ENCODE data around the gene KCNIP1. TPM values are rescaled to one million over a fixed set of nuclear protein-coding genes. Genes with fewer than 3 reads are reported as not detected.

The KCNIP1 gene
- total RNA-seq, 1 experiment from 2014 or later = 0.27 TPM

DNA sequence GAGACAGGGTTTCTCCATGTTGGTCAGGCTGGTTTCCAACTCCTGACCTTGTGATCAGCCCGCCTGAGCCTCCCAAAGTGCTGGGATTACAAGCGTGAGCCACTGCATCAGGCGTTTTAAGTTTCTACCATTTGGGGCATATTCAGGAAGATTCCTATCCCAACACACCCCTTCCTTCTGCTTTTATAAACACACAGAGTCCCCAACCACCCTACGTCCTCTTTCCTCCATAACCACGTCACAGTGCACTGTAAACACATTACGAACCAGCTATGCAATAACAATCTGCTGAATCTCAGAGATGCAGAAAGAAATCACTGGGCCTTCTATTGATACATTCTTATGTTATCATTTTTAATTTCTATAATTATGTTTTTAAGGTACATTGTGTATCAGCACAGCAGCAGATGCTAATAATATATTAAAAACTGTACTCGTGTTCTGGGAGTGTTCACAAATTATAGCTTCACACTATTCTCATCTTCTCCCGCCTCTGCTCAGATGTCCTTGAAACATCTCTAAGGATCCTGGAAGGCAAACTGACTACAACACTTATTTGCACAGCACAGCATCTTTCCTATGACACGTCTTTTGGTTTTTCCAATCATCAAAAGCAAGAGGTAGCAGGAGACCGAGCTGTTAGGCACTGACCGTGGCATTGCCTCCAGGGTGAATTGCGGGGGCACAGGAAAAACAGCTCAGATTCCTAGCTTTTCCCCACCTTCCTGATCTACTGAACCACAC is 60.2 kb downstream of the KCNIP1 start:
- DNase-seq (ENCODE audit: low read depth) = no peak

DNA sequence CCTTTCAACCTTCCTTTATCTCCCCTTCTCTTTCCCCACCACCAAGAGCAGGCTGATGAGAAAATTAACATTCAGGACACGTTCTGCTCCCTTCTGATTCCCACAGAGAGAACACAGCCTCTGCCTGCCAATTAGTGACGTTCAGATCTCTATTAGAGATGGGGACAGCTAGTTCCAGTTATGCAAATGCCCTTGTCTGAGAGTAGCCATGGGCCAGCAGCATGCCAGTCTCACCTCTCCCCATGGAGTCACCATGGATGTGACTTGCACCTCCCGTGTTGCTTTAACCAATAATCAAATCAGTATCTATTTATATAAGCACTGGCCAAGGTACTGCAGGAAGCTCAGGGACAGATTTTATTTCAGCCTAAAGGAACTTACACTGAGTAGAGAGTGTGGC is 61.3 kb downstream of the KCNIP1 start:
- no peak for DNase-seq (ENCODE audit: low read depth)

DNA sequence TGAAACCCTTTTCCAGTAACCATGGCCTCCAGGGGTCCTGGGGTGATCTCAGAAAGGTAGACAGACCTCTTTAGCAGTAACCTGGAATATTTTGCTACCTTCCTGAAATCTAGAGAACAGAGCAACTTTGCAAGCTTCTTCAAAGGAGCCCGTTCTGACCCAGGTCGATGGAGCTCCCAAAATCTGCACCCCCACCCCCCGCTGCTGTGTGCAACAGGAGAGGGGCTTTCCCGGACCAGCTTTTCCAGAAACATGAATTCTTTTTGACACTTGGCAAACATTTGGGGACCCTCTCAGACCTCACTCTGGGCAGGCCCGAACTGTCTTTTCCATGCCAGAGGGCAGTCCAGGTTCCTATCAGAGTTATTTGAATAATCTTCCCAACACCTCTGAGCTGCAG is 65.3 kb downstream of the KCNIP1 start:
- DNase-seq (ENCODE audit: low read depth) = no peak

DNA sequence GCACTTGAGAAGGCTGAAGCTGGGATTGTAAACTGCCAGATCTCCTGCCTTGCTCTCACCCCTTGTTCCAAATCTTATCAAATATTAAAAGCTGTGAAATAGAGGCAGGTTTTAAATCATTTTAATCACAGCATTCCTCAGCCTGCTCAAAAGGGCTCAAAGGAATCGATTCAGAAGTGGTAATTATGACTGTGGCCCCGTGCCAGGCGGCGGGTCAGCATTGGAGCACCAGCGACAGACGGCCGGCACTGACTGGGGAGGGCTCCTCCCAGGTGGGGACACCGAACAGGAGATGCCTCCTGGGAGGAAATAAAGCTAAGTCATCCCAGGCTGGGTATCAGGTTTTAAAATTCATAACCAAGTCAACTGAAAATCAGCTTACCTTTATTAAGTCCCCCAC is 66.7 kb downstream of the KCNIP1 start:
- DNase-seq (ENCODE audit: low read depth) = no peak

DNA sequence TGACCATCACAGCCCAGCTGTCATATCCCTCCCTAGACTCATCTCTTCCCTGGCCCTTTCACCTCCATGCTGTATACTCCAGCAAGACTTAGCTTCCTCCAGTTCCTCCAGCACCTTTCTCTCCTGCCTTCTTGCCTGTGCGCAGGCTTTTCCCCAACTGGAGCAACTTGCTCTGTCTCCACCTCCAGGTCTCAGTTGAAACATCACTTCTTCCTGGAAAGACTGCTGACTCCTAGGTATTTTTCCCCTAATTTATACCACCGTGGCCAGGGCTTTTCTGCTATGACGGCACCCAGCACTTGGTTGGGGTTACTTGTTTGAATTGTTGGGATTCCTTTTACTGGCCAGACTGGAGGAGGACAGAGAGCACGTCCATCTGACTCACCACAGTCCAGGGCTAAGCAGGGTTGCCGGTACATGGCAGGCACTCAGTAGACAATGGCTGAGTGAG is 67.5 kb downstream of the KCNIP1 start:
- peak; percentile 93 for DNase-seq (ENCODE audit: low read depth)

DNA sequence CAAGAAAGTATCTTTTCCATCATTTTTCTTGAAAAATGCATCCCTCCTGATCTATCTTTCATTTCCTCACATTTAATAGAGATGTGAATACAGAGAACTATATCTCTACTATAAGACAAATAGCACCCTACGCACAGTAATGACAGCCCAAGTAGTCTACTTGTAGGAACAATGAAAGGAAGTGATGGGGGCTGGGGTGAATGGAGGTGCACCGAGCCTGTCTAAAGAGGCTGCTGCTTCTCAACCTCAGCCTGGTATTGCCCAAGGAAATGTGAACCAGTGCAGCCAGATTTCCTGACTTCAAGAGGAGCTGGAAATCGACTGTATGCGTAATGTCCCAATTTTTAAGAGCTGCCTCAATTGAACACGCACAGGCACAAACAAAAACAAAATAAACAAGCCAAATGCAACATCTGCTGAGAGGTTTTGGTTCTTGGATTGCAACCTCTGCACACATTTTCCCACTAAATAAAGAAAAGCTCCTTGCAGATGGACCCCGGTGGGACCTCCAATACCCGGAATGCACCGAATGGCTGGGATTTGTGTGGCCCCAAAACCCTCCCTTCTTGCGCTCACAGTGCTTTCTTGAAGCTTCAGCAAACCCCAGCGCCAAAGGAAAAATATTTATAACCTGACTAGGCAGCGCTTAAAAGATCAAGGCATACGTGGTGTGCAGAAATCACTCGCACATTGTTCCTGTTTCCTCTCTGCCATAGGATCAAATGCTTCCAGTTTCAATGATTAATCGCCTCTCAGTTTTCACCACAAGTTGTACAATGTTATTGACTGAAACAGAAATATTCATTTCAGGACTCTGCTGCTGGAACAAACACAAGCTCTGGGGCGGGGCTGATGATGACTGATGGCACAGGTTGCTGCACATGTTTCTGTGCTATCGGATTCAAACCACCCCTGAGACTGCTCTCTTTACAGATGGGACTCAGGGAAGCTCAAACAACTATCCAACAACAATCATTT is 68.3 kb downstream of the KCNIP1 start:
- peak; percentile 40 for DNase-seq (ENCODE audit: low read depth)

DNA sequence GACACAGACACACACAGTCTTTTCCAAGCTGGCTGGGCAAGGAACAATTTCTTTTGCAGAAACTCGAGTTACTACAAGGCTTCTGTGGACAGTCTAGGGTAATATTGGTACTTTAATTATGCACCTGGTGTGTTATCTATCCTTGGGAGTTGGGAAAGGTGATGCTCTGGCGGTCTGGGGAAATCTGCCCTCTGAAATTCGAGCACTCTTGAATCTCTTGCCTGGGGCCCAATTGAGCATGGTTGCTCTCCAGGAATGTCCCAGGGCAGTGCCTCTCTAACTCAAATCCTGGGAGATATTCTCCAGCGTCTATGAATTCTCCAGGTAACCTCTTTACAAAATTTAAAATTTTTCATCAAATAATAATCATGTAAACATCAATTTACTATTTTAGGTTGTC is 69.3 kb downstream of the KCNIP1 start:
- no peak for DNase-seq (ENCODE audit: low read depth)

DNA sequence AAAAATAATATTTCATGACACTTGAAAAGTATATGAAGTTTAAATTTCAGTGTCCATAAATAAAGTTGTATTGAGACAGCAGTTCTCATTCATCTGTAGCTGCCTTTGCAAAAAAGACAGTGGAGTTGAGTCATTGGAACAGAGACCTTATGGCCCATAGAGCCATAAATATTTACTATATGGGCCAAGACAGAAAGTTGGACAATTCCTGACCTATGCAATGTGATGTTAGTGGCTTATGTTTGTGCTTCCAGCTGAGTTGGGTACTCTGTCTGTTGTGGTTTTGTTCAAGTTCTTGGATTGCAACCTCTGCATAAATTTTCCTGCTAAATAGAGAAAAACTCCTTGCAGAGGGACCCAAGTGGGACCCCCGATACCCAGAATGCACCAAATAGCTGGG is 69.8 kb downstream of the KCNIP1 start:
- no peak for DNase-seq (ENCODE audit: low read depth)

DNA sequence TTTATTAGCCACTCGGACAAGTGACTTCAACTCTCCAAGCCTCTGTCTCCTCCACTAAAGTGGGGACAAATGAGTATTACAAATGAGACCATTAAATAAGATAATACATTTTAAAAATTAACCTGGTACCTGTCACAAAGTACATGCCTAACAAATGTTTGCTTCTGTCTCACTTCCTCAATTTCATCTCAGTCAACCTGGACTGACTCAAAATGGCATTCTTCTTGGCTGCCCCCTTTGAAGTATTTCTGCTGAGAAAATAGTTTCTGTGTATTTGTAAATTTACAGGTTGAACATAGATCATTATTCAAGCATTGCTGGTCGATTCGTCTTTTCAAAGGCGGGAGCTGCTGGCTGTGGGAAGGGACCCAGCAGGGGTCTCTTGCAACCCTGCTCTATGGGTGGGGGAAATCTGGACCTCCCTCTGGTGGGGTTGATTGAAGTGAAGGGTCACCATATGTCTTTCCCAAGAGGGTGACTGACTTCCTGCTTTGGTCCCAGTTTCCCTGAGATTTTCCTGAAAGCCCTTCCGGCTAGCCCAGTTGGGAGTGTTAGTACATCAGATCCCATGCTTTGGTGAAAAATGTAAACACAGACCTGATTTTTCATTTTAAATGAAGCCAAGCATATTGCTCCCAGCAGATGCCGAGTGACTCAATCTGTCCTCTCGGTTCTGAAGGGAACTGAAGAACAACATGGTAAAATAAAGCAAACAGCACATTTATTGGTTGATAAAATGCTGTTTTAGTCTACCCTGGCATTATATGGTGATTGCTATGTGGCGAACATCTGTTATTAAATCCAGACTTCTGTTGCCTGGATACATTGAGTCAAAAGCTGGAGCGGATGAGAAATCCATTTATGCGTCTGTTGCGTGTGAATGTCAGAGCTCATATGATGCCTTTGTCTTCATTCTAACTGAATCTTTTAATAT is 73.0 kb downstream of the KCNIP1 start:
- DNase-seq (ENCODE audit: low read depth) = no peak

DNA sequence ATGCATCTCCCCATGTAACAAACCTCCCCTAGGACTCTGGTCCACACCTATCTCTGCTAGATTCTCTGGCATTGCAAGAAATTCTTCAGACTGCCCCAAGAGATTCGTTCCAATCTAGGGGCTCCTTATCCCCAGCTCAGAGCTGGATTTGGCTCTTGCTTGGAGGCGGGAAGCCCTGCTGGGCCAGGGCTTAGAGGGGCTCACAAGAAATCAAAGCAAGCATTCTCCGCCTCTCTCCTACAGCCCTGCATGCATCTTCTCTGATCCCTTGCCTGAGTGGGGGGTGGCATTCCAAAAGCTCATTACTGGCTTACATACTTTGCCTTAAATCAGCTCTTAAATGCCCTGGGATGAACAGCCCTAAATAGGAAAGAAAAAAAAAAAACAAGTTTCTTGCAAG is 75.8 kb downstream of the KCNIP1 start:
- no peak for DNase-seq (ENCODE audit: low read depth)

DNA sequence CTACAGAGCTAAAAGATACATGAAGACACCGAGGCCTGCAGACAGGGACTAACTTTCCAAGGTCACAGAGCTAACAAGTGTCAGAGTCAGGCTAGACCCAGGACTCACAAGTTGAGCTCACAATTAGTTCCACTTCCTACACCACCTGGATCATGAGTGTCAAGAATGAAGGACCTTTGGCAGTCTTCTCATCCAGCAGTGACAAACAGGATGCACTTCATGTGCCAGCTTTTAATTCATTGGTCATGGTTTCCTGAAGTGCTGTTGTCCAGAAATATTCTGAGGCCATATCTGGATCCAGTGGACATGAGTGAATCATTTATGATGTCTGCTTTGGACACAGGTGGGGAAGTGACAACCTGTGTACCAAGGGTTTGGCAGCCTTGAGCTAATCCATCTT is 77.4 kb downstream of the KCNIP1 start:
- DNase-seq (ENCODE audit: low read depth) = no peak

DNA sequence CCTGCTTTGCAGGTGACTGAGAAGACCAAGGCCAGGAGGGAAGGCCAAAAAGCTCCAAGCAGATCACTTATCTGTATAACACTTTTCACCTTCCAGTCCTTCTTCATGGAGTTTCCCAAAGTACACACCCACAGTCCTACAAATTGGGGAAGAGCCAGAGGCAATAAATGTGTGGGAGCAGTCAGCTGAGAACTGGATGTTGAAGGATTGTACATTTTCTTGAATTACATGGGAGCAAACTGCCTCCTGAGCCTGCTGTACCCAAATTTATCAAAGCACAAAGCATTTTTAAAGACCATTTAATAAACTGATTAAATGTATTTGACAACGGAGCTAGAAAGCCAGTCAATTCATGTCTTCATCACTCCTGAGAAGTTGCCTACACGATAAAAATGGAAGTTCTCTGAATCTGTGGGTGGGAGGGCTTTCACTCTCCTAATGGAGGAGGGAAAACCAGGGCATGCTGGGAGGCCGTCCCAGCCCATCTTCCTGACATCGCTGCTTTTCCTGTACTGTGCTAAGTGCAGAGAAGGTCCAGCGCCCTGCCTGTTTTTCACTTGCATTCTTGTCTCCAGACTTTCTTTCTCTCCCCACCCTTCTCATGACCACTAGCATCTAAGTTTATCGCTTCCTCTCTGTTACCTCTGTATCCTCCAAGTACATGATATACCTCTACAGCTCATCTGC is 79.0 kb downstream of the KCNIP1 start:
- DNase-seq (ENCODE audit: low read depth) = no peak

DNA sequence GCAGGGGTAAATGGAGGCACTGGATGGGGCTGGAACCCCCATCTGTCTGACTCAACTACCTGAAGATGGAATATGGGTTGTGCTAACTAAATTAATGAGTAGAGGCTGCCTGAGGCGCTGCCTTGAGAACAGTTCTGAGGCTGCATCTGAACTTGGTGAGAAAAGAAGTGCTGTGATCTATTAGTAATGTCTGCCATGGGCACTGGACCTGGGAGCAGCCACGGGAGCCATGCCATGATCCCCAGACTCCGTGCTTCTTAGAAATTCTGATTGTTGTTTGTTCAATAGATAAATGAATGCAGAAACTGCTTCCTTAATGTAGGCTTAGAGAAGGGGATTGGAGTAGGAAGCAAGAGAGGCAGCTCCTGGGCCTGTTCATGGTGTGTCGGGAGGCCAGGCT is 80.2 kb downstream of the KCNIP1 start:
- DNase-seq (ENCODE audit: low read depth) = no peak

DNA sequence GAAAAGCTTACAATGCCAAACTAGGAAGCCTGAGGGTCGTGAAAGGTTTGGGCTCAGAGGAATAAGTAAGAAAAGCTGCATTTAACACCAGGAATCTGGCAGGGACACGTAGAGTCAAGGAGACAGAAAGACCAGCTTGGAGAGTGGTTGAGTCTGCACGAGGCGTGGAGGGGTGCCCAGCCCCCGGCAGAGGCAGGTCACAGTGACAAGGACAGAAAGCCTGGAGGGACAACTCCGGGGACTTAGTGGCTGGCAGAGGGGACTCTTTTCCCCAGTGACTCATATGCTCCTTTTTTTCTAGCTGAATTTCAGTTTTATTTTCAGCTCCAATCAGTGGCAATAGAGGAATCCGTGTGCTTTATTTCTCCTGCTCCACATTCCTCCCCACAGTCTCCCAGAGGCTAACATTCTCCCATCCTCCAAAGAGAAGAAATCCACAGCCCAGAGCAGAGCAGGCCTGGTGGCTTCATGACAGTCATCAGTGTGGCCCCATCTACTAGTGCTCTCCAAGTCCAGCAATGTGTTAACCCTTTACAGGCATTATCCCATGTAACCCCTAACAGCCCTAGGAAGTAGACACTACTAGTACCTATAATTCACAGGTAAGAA is 80.7 kb downstream of the KCNIP1 start:
- no peak for DNase-seq (ENCODE audit: low read depth)

DNA sequence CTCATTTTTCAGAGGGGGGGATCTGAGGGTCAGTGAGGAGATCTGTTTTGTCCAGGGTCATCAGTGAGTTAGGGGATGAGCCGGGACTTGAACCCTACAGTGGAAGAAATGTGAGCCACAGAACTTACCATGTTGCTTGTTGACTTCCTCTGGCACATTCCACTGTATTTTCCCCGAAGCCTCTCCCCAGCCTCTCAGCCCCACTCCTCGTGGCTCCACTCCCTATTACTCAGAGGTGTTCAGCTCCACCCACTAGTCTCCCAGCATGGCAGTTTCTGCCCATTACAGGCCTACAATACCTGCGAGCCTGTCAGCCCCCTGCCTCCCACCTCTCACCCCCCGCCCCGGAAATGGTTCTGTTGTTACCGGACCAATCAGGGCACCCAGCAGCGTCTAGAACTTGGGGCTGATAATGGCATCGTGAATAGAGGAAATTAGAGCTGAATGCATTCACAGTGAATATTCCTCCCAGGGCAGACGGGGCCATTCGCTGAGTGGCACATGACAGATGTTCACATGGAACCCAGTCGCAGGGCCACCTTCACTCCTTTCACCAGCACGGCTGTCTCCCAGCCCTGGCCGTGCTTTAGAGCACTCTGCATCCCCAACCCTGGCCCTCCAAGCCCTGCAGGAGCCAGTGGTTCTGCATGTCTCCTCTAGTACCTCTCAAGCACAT is 81.6 kb downstream of the KCNIP1 start:
- peak; percentile 40 for DNase-seq (ENCODE audit: low read depth)

DNA sequence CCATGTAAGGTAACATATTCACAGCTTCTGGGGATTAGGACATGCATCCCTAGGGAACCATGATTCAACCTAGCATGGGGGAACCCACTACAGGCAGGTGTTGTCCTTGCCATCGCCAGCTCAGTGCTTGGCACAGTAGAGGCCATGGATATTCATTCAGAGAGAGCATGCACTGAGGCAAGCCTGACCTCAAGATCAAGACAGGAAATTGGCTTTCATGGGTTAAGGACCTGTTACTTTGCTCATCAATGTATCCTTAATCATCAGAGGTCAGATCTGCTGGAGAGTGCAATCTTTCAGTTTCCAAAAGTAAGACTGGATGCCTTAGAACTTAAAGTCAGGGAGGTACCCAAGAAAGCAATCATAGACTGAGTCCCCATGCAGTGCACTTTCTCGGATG is 84.0 kb downstream of the KCNIP1 start:
- no peak for DNase-seq (ENCODE audit: low read depth)

DNA sequence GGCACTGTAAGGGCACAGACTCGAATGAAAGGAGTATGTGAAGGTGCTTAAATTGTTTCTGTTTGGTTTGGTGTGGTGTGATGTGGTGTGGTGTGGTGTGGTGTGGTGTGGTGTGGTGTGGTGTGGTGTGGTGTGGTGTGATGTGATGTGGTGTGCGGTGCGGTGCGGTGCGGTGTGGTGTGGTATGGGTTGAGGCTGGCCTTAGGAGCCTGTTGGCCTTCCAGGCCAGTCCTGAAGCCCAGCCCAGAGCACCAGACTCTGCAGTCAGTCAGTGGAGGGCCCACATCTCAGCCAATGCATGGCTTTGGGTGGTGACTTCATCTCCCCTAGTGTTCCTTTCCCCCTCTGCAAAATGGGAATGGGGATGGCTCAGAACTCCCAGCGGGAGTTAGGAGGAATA is 85.8 kb downstream of the KCNIP1 start:
- DNase-seq (ENCODE audit: low read depth) = no peak

DNA sequence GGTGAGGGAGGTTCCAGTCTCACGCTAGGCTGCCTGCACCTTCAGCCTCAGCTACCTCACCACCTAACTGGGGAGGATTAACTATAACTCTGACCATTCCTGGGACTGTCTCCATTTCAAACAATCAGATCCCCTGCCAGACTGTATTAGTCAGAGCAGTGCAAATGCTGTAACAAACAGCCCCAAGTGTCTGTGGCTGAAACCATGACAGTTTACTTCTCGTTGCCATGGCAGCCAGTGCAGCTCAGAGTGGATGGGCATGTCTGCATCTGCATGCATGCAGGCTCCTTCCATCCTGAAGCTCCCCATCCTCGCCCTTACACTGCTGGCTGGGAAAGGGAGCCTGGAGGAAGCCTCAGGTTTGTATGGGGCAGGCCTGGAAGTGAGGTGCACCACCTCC is 86.7 kb downstream of the KCNIP1 start:
- DNase-seq (ENCODE audit: low read depth) = no peak

DNA sequence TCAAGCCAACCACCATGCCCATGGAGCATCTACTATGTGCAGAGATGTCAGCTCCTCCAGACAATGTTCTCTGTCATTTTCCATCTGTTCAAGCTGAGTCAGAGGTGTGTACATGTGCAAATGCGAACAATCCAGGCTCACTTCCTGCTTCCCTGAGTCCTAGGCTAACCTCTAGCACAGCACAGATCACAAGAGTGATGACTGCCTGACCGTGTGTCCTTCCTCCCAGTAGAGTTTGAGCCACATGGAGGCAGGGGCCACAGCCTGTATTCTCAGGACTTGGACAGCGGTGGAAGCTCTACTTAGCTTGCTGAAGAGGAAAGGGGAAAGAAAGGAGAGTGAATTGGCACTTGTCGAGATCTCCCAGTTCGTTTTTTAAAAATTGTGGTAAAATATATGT is 87.2 kb downstream of the KCNIP1 start:
- peak; percentile 67 for DNase-seq (ENCODE audit: low read depth)

DNA sequence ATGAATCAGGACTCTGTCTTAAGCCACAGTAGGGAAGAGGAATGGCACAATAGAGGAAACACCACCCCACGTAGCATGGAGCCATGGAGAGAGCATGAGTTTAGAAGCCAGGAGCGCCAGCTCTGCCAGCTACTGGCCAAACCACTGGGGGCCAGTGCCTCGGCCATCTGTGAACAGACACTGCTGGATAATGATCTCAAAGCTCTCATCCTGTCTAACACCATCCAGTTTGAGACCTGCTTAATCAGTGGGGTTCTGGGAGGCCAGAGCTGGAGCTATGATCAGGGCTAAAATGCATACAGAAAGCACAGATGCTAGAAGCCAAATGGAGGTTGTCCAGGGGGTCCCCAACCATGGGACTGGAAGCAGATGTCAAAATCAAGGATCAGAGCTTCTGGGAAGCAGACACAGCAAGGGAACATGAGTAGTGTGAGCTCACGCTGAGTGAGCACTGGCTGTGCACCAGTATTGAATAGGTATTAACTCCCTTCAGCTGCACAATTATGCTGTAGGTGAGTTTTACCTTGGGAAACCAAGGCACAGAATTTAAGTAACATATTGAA is 92.7 kb downstream of the KCNIP1 start:
- no peak for DNase-seq (ENCODE audit: low read depth)
